Activated CD4-positive, alpha-beta memory T cell treated with anti-CD3 and anti-CD28 coated beads, Interleukin-2, amount 10 ng/mL, durations not matched to agents 7 days and 5 days (primary cell): ENCODE results near the gene NOP56. TPM values are rescaled to one million over a fixed set of nuclear protein-coding genes. Genes with fewer than 3 reads are reported as not detected.
A peak's percentile ranks its signal among the peaks of the same experiment; 100 is the strongest.
"Not testable (repeated sequence)": the region's sequence is repeated elsewhere in the genome, so short reads cannot be mapped to it uniquely, and the experiment has no call there.

Source experiments
- CTCF ChIA-PET: fragments of 350-600 bp; sonication (Branson Sonifier 250); formaldehyde crosslinking; loops from one replicate; lab custom pipeline; 2021; ENCODE audit warnings: antibody characterized with exemption, inconsistent platforms; lab: Charles Lee
- POLR2A ChIA-PET: fragments of 350-600 bp; sonication (Branson Sonifier 250); formaldehyde crosslinking; loops from one replicate; lab custom pipeline; 2021; ENCODE audit warnings: antibody characterized with exemption; lab: Charles Lee
- DNase-seq: peaks from one replicate; pipeline ENCODE4 v3.0.0-alpha.2; 2020
- H3K27ac Mint-ChIP-seq: one replicate; pipeline ENCODE4 v1.8.0; 2021; ENCODE audit warnings: mild to moderate bottlenecking, mixed read lengths
- H3K27me3 Mint-ChIP-seq: one replicate; pipeline ENCODE4 v1.8.0; 2021; ENCODE audit warnings: mixed read lengths
- H3K36me3 Mint-ChIP-seq: one replicate; pipeline ENCODE4 v1.8.0; 2021; ENCODE audit warnings: low read depth, mixed read lengths
- H3K4me1 Mint-ChIP-seq: one replicate; pipeline ENCODE4 v1.8.0; 2021; ENCODE audit warnings: mixed read lengths
- H3K4me3 Mint-ChIP-seq: one replicate; pipeline ENCODE4 v1.8.0; 2021; ENCODE audit warnings: mild to moderate bottlenecking, mixed read lengths
- H3K9me3 Mint-ChIP-seq: one replicate; pipeline ENCODE4 v1.8.0; 2021; ENCODE audit warnings: mixed read lengths
- total RNA-seq, 2 experiments: library from RNA; stranded (reverse); gene quantifications; one replicate each; pipeline ENCODE4 v1.2.3, GENCODE V29; 2021

NOP56 gene
- total RNA-seq, 2 experiments from 2014 or later = 285 to 302 TPM

GRCh38 chr20:2671977-2672376 is 19.5 kb downstream of the NOP56 start:
- Mint-ChIP-seq H3K27me3 (peaks cover 15% of the 10 kb centered on the region), H3K9me3 (no peaks in the 10 kb centered on the region), H3K4me3 (no peak overlapping the region), H3K36me3 (no peaks in the 10 kb centered on the region), H3K4me1 (no peaks in the 10 kb centered on the region), H3K27ac (no peak overlapping the region)
- POLR2A ChIA-PET = interaction anchor here (1.4 kb wide), 1 partner anchor 8 kb away, joined by 6 read pairs; the partner anchor contains the start of gene IDH3B
- CTCF ChIA-PET = interaction anchor here (0.6 to 1.4 kb wide), 3 partner anchors 20 to 179 kb away, joined by 3 read pairs; no protein-coding TSS in a partner anchor
- no peak for DNase-seq

- no peak for DNase-seq
- Mint-ChIP-seq H3K27ac (no peak overlapping the region), H3K4me3 (no peak overlapping the region), H3K9me3 (no peaks in the 10 kb centered on the region), H3K36me3 (no peaks in the 10 kb centered on the region), H3K4me1 (no peaks in the 10 kb centered on the region), H3K27me3 (peaks cover 15% of the 10 kb centered on the region)
- ChIA-PET POLR2A (interaction anchor here (1.4 kb wide), 1 partner anchor 8 kb away, joined by 6 read pairs; the partner anchor contains the start of gene IDH3B), CTCF (interaction anchor here (1.1 to 1.8 kb wide), 3 partner anchors 21 to 465 kb away, joined by 3 read pairs; no protein-coding TSS in a partner anchor)
Observed at GRCh38 chr20:2672446-2672845, 20.0 kb downstream of the NOP56 start.

GRCh38 chr20:2673453-2673852 is 21.0 kb downstream of the NOP56 start:
- H3K9me3 Mint-ChIP-seq = no peaks in the 10 kb centered on the region
- no peaks in the 10 kb centered on the region for H3K4me1 Mint-ChIP-seq
- POLR2A ChIA-PET = interaction anchor here (0.6 to 1.4 kb wide), 3 partner anchors 8 to 21 kb away, joined by 3 to 6 read pairs (median 5); partner anchors contain the start of genes IDH3B and NOP56
- no peaks in the 10 kb centered on the region for H3K36me3 Mint-ChIP-seq
- peaks cover 15% of the 10 kb centered on the region for H3K27me3 Mint-ChIP-seq
- DNase-seq = no peak
- CTCF ChIA-PET = interaction anchor here (0.9 to 1.8 kb wide), 4 partner anchors 24 to 466 kb away, joined by 3 read pairs; no protein-coding TSS in a partner anchor
- no peak overlapping the region for H3K4me3 Mint-ChIP-seq
- no peak overlapping the region for H3K27ac Mint-ChIP-seq

- H3K36me3 Mint-ChIP-seq = no peaks in the 10 kb centered on the region
- ChIA-PET POLR2A (no interaction called here), CTCF (interaction anchor here (0.7 kb wide), 1 partner anchor 365 kb away, joined by 4 read pairs; no protein-coding TSS in a partner anchor)
- H3K4me3 Mint-ChIP-seq = no peak overlapping the region
- H3K9me3 Mint-ChIP-seq = no peaks in the 10 kb centered on the region
- no peak overlapping the region for H3K27ac Mint-ChIP-seq
- peaks cover 19% of the 10 kb centered on the region for H3K27me3 Mint-ChIP-seq
- no peak for DNase-seq
- H3K4me1 Mint-ChIP-seq = no peaks in the 10 kb centered on the region
Observed at GRCh38 chr20:2680046-2680445, 27.6 kb downstream of the NOP56 start.

DNA sequence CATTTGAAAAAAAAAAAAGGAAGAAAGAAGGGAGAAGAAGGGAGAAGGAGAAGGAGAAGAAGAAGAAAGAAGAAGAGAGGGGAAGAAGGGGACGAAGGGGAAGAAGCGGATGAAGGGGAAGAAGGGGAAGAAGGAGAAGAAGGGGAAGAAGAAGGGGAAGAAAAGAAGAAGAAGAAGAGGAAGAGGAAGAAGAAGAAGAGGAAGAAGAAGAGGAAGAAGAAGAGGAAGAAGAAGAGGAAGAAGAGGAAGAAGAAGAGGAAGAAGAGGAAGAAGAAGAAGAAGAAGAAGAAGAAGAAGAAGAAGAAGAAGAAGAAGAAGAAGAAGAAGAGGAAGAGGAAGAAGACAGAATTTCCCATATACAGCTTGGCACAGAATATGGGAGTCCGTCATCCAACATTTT is 29.6 kb downstream of the NOP56 start:
- CTCF ChIA-PET, DNase-seq, H3K27ac Mint-ChIP-seq: not testable (repeated sequence)

DNA sequence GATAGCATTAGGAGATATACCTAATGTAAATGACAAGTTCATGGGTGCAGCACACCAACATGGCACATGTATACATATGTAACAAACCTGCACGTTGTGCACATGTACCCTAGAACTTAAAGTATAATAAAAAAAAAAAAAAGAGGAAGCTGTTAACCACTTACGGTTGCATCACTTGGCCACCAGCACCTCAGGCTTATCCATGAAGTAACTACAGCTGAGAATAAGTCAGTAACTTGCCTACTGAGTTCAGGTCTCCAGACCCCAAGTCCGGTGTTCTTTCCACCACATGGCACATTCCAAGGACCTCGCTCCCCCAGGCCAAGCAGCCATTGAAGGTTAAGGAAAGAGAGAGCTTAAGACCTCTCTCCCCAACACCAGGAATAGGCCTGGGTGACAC is 32.4 kb downstream of the NOP56 start:
- peaks cover 25% of the 10 kb centered on the region for H3K27me3 Mint-ChIP-seq
- ChIA-PET CTCF (interaction anchor here (1.8 kb wide), 1 partner anchor 56 kb away, joined by 7 read pairs; no protein-coding TSS in a partner anchor), POLR2A (interaction anchor here (0.8 to 2.0 kb wide), 3 partner anchors 21 to 44 kb away, joined by 3 to 7 read pairs (median 3); partner anchors contain the start of gene IDH3B)
- H3K27ac Mint-ChIP-seq, H3K36me3 Mint-ChIP-seq, DNase-seq, H3K9me3 Mint-ChIP-seq, H3K4me3 Mint-ChIP-seq: not testable (repeated sequence)
- H3K4me1 Mint-ChIP-seq = peaks cover 15% of the 10 kb centered on the region

More for the DNA sequence above, 29.6 kb downstream of the NOP56 start:
- H3K4me3 Mint-ChIP-seq, H3K36me3 Mint-ChIP-seq, H3K4me1 Mint-ChIP-seq, H3K9me3 Mint-ChIP-seq, POLR2A ChIA-PET: not testable (repeated sequence)
- peaks cover 26% of the 10 kb centered on the region for H3K27me3 Mint-ChIP-seq

GRCh38 chr20:2687514-2687913 is 35.1 kb downstream of the NOP56 start:
- no peak overlapping the region for H3K4me3 Mint-ChIP-seq
- peaks cover 3% of the 10 kb centered on the region for H3K36me3 Mint-ChIP-seq
- no peak overlapping the region for H3K27ac Mint-ChIP-seq
- CTCF ChIA-PET = interaction anchor here (0.9 to 4.0 kb wide), 12 partner anchors 12 to 181 kb away, joined by 3 to 29 read pairs (median 4); no protein-coding TSS in a partner anchor
- H3K27me3 Mint-ChIP-seq = peaks cover 40% of the 10 kb centered on the region
- H3K9me3 Mint-ChIP-seq = no peaks in the 10 kb centered on the region
- POLR2A ChIA-PET = interaction anchor here (1.2 to 3.2 kb wide), 4 partner anchors 11 to 54 kb away, joined by 5 to 12 read pairs (median 8); partner anchors contain the start of gene NOP56
- H3K4me1 Mint-ChIP-seq = peaks cover 26% of the 10 kb centered on the region
- no peak for DNase-seq

- peak overlapping the region; percentile 21 for H3K27ac Mint-ChIP-seq
- H3K36me3 Mint-ChIP-seq = peaks cover 3% of the 10 kb centered on the region
- POLR2A ChIA-PET = interaction anchor here (1.2 to 3.2 kb wide), 5 partner anchors 12 to 64 kb away, joined by 5 to 12 read pairs (median 6); partner anchors contain the start of gene NOP56
- peak overlapping the region; percentile 32 for H3K4me3 Mint-ChIP-seq
- no peaks in the 10 kb centered on the region for H3K9me3 Mint-ChIP-seq
- H3K4me1 Mint-ChIP-seq = peaks cover 26% of the 10 kb centered on the region
- peak; percentile 88 for DNase-seq
- CTCF ChIA-PET = interaction anchor here (1.0 to 4.0 kb wide), 14 partner anchors 11 to 180 kb away, joined by 3 to 29 read pairs (median 4); no protein-coding TSS in a partner anchor
- H3K27me3 Mint-ChIP-seq = peaks cover 36% of the 10 kb centered on the region
Observed at GRCh38 chr20:2688041-2688591, 35.7 kb downstream of the NOP56 start.

DNA sequence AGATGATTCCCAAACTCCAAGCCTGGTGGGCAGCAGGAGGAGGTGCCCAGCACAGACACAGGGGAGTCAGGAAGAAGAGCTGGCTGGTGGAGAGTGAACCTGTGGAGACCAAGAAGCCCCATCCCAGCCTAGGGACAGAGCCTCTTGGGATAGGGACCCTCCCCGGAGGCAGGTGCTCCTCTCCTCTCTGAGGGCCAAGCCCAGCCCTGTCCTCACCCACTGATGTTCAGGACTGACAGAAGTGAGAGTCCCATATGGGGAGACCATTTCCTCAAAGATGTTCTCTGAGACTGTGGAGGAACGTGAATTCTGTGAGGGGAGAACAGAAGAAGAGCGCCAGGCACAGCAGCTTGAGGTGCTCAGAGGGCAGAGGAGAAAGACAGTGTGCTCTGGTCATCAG is 37.8 kb downstream of the NOP56 start:
- Mint-ChIP-seq H3K36me3 (peaks cover 3% of the 10 kb centered on the region), H3K4me3 (no peak overlapping the region), H3K4me1 (peaks cover 26% of the 10 kb centered on the region), H3K9me3 (no peaks in the 10 kb centered on the region), H3K27me3 (peaks cover 46% of the 10 kb centered on the region), H3K27ac (no peak overlapping the region)
- DNase-seq = no peak
- ChIA-PET CTCF (interaction anchor here (3.0 to 4.0 kb wide), 2 partner anchors 52 to 54 kb away, joined by 24 to 29 read pairs; no protein-coding TSS in a partner anchor), POLR2A (interaction anchor here (1.0 to 3.2 kb wide), 2 partner anchors 38 to 51 kb away, joined by 3 to 11 read pairs; partner anchors contain the start of gene NOP56)

DNA sequence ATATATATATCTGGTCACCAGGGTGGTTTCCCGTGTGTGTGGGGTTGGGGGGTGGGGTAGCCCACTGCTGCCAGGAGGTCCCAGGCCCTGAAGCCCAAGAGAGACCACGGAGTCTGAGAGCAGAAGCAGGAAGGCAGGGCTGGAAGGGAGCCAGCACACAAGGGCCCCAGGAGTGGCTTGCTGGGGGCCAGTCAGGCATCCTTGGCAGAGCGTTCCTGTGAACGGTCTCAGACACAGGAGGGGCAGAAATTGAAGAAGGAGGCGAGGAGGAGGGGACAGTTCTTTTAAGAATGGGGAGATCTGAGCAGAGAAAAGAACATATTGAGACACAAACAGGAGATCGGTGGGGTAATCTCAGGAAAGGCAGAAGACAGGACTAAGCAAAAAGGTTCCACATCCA is 38.3 kb downstream of the NOP56 start:
- Mint-ChIP-seq H3K27me3 (peaks cover 46% of the 10 kb centered on the region), H3K27ac (no peak overlapping the region), H3K36me3 (peaks cover 3% of the 10 kb centered on the region), H3K9me3 (no peaks in the 10 kb centered on the region), H3K4me1 (peaks cover 26% of the 10 kb centered on the region), H3K4me3 (peak overlapping the region; percentile 78)
- no peak for DNase-seq
- ChIA-PET POLR2A (no interaction called here), CTCF (no interaction called here)

DNA sequence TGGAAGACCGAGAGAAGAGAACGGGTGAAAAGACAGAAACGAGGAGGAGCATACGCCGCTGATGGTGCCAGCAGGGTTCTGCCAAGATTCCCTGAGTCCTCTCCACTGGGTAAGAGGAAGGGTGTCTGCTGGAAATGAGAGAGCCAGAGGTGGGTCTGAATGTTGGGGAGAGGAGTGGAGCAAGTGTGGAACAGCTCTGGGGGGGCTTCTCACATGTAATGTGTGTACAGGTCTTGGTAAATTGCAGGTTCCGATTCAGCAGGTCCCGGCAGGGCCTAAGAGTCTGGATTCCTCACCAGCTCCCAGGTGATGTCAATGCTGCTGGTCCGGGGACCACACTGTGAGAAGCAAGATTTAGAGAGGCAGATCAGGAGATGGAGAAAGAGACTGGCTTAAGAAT is 38.7 kb downstream of the NOP56 start:
- Mint-ChIP-seq H3K27me3 (peaks cover 47% of the 10 kb centered on the region), H3K4me1 (peaks cover 26% of the 10 kb centered on the region), H3K4me3 (peak overlapping the region; percentile 78), H3K9me3 (no peaks in the 10 kb centered on the region), H3K27ac (no peak overlapping the region), H3K36me3 (peaks cover 3% of the 10 kb centered on the region)
- DNase-seq = no peak
- POLR2A ChIA-PET = no interaction called here
- CTCF ChIA-PET = no interaction called here

DNA sequence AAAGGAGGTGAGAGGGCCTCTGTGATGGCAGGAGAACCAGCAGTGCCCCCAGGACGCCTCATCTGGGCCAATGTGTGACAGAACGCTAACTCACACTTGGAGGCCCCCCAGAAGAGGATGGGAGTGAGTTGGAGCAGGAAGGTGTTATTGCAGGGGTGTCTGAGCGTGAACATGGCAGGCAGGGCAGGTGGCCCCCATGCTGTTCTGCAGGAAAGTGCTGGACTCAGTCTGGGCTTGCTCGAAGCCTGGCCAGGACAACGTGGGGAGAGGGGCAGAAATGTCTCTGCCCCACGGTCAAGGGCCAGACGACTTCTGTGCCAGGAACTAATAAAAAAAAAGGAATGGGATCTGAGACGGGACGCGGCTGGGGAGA is 39.2 kb downstream of the NOP56 start:
- no peak for DNase-seq
- Mint-ChIP-seq H3K27ac (no peak overlapping the region), H3K9me3 (no peaks in the 10 kb centered on the region), H3K4me3 (peak overlapping the region; percentile 78), H3K4me1 (peaks cover 26% of the 10 kb centered on the region), H3K27me3 (peaks cover 47% of the 10 kb centered on the region), H3K36me3 (peaks cover 3% of the 10 kb centered on the region)
- POLR2A ChIA-PET = interaction anchor here (1.5 kb wide), 1 partner anchor 50 kb away, joined by 5 read pairs; no protein-coding TSS in a partner anchor
- CTCF ChIA-PET = no interaction called here
